HepG2 (cell line): ENCODE measurements around the gene CISD3. TPM values are rescaled to one million over a fixed set of nuclear protein-coding genes. Genes with fewer than 3 reads are reported as not detected.
A peak's percentile ranks its signal among the peaks of the same experiment; 100 is the strongest.

ENCODE experiments used
- E2F1 ChIP-seq: sonication (generic); formaldehyde crosslinking; IDR thresholded peaks from 2 replicates; pipeline ENCODE4 v1.5.0; 2020; ENCODE audit warnings: missing genetic modification reagents
- E2F2 ChIP-seq: sonication (generic); formaldehyde crosslinking; IDR thresholded peaks from 2 replicates; pipeline ENCODE4 v1.4.0; 2020; ENCODE audit warnings: missing genetic modification reagents, borderline replicate concordance
- EEA1 ChIP-seq: sonication (generic); formaldehyde crosslinking; IDR thresholded peaks from 2 replicates; pipeline ENCODE4 v1.5.1; 2020; ENCODE audit warnings: mild to moderate bottlenecking, missing genetic modification reagents, borderline replicate concordance
- FOXK2 ChIP-seq: fragments of 450-650 bp; IDR thresholded peaks from 2 replicates; pipeline ENCODE4 v1.6.1; 2016
- HNRNPUL1 ChIP-seq: fragments of 200-400 bp; formaldehyde crosslinking; IDR thresholded peaks from 2 replicates; pipeline ENCODE4 v1.6.1; 2017; ENCODE audit warnings: low read depth, mild to moderate bottlenecking, low read length, moderate library complexity
- ISL2 ChIP-seq: sonication (generic); formaldehyde crosslinking; IDR thresholded peaks from 2 replicates; pipeline ENCODE4 v1.5.0; 2020; ENCODE audit warnings: missing genetic modification reagents
- KDM5B ChIP-seq: sonication (generic); formaldehyde crosslinking; IDR thresholded peaks from 2 replicates; pipeline ENCODE4 v1.4.0; 2020; ENCODE audit warnings: missing genetic modification reagents, mild to moderate bottlenecking, borderline replicate concordance
- NR1H2 ChIP-seq: sonication (generic); formaldehyde crosslinking; IDR thresholded peaks from 2 replicates; pipeline ENCODE4 v1.8.1; 2022; ENCODE audit warnings: low read depth, missing genetic modification reagents, borderline replicate concordance
- NR2F2 ChIP-seq: IDR thresholded peaks from 2 replicates; pipeline ENCODE4 v1.6.1; 2012; ENCODE audit warnings: low read depth, inconsistent platforms, borderline replicate concordance
- PAXIP1 ChIP-seq: sonication (generic); formaldehyde crosslinking; conservative IDR thresholded peaks from 2 replicates; pipeline ENCODE4 v1.4.0; 2020; ENCODE audit warnings: mild to moderate bottlenecking, missing genetic modification reagents, moderate library complexity
- SAFB2 ChIP-seq: sonication (generic); formaldehyde crosslinking; IDR thresholded peaks from 2 replicates; pipeline ENCODE4 v1.5.1; 2020; ENCODE audit warnings: missing genetic modification reagents, low read depth, mild to moderate bottlenecking, borderline replicate concordance
- SPEN ChIP-seq: sonication (generic); formaldehyde crosslinking; IDR thresholded peaks from 2 replicates; pipeline ENCODE4 v1.5.1; 2020; ENCODE audit warnings: low read depth, mild to moderate bottlenecking, missing genetic modification reagents
- U2AF1 ChIP-seq: fragments of 200-400 bp; formaldehyde crosslinking; optimal IDR thresholded peaks from 2 replicates; pipeline ENCODE3; 2017; ENCODE audit warnings: mild to moderate bottlenecking, low read depth, low read length
- ZNF660 ChIP-seq: sonication (generic); formaldehyde crosslinking; IDR thresholded peaks from 2 replicates; pipeline ENCODE4 v1.5.1; 2020; ENCODE audit warnings: mild to moderate bottlenecking, low read depth, missing genetic modification reagents, borderline replicate concordance
- polyA plus RNA-seq, 8 experiments: library from polyadenylated mRNA; depleted of rRNA in 3 of 8; stranded (reverse) in 7 of 8; unstranded in 1 of 8; fragments of >200 nt; fragmentation: Illumina TruSeq in 4 of 8; extraction: Trizol in 4 of 8; gene quantifications; 2 replicates each; pipeline versions ENCODE4 v1.2.1 to v1.2.3, GENCODE V29; 2011 to 2016; ENCODE audit warnings: low read depth in 4 of 8, missing spikeins in 1 of 8, mixed read lengths in 1 of 8; ENCODE audit not compliant: insufficient read depth in 1 of 8
- total RNA-seq, 5 experiments: library from RNA; depleted of rRNA; stranded (reverse); fragments of >200 nt; fragmentation: Illumina TruSeq; extraction: Trizol; gene quantifications; 2 replicates each; pipeline ENCODE4 v1.2.3, GENCODE V29; 2016; ENCODE audit warnings: low read depth in 1 of 5
- TF ChIP-seq, protein P1 (sequence below): sonication (generic); formaldehyde crosslinking; IDR thresholded peaks from 2 replicates; pipeline ENCODE4 v1.4.0; 2020; ENCODE audit warnings: missing genetic modification reagents
- TF ChIP-seq, protein P2 (sequence below): sonication (generic); formaldehyde crosslinking; IDR thresholded peaks from 2 replicates; pipeline ENCODE4 v1.4.0; 2020; ENCODE audit warnings: missing genetic modification reagents

Gene CISD3
- total and polyA plus RNA-seq, 2 of the 13 experiments (the other 11 are each of a cell fraction or from before 2014, with no cell fraction given), result 30.0 to 34.1 TPM

- TF ChIP-seq U2AF1 (peak; percentile 93), FOXK2 (no peak), HNRNPUL1 (no peak), PAXIP1 (peak; percentile 68), EEA1 (CRISPR knock-in tag) (peak; percentile 43; the same call in 1 of the 2 replicates), ZNF660 (CRISPR knock-in tag) (no peak), E2F1 (0 out of 2 replicates have a peak, but pooled peaks have one; percentile 27), SAFB2 (CRISPR knock-in tag) (peak; percentile 31; the same call in 1 of the 2 replicates), NR2F2 (peak; percentile 20; the same call in 1 of the 2 replicates), NR1H2 (no peak), SPEN (CRISPR knock-in tag) (peak; percentile 75; the same call in 1 of the 2 replicates), KDM5B (no peak; the same call in 1 of the 2 replicates), E2F2 (CRISPR knock-in tag) (peak; percentile 69; the same call in 1 of the 2 replicates), ISL2 (no peak; the same call in none of the 2 replicates)
- TF ChIP-seq, protein P1, sequence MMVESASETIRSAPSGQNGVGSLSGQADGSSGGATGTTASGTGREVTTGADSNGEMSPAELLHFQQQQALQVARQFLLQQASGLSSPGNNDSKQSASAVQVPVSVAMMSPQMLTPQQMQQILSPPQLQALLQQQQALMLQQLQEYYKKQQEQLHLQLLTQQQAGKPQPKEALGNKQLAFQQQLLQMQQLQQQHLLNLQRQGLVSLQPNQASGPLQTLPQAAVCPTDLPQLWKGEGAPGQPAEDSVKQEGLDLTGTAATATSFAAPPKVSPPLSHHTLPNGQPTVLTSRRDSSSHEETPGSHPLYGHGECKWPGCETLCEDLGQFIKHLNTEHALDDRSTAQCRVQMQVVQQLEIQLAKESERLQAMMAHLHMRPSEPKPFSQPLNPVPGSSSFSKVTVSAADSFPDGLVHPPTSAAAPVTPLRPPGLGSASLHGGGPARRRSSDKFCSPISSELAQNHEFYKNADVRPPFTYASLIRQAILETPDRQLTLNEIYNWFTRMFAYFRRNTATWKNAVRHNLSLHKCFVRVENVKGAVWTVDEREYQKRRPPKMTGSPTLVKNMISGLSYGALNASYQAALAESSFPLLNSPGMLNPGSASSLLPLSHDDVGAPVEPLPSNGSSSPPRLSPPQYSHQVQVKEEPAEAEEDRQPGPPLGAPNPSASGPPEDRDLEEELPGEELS (CRISPR knock-in tag), result peak; percentile 37; the same call in 1 of the 2 replicates
- TF ChIP-seq, protein P2, sequence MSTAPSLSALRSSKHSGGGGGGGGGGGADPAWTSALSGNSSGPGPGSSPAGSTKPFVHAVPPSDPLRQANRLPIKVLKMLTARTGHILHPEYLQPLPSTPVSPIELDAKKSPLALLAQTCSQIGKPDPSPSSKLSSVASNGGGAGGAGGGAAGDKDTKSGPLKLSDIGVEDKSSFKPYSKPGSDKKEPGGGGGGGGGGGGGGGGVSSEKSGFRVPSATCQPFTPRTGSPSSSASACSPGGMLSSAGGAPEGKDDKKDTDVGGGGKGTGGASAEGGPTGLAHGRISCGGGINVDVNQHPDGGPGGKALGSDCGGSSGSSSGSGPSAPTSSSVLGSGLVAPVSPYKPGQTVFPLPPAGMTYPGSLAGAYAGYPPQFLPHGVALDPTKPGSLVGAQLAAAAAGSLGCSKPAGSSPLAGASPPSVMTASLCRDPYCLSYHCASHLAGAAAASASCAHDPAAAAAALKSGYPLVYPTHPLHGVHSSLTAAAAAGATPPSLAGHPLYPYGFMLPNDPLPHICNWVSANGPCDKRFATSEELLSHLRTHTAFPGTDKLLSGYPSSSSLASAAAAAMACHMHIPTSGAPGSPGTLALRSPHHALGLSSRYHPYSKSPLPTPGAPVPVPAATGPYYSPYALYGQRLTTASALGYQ (CRISPR knock-in tag), result no peak
Observed at GRCh38 chr17:38730526-38731379, 612 bp downstream of the CISD3 start (continued).
